HepG2 (cell line): ENCODE measurements around the gene EBF4. TPM values are rescaled to one million over a fixed set of nuclear protein-coding genes. Genes with fewer than 3 reads are reported as not detected.

Experiments used
- ATAC-seq: fragments of 200-7000 bp; cut with Tn5 transposase; 3 replicates; pipeline ENCODE4 v1.9.1; 2020; ENCODE audit warnings: mild to moderate bottlenecking, moderate library complexity
- BruUV-seq: library from RNA; stranded (reverse); fragments of 400-500 nt; replicated peaks from 2 replicates; lab custom pipeline; 2021; lab: Mats Ljungman, UMichigan
- CTCF ChIA-PET: fragments of 300-600 bp; formaldehyde crosslinking; extraction: SDS; loops from one replicate; lab custom pipeline; 2021; ENCODE audit warnings: low total read pairs, inconsistent platforms, low intra/inter-chr PET ratio; lab: Yijun Ruan, JAX
- POLR2A ChIA-PET: fragments of 350-600 bp; sonication (Branson Sonifier 250); formaldehyde crosslinking; loops from one replicate; lab custom pipeline; 2020; ENCODE audit warnings: antibody characterized with exemption, inconsistent platforms; lab: Yijun Ruan, JAX
- DNase-seq: peaks from one replicate; pipeline ENCODE4 v3.0.0-alpha.2; 2015; ENCODE audit warnings: low spot score
- FAIRE-seq: peaks from 3 replicates; lab custom pipeline; 2011; peaks lifted over from hg19 to GRCh38; lab: Jason Lieb, UNC
- H2AFZ ChIP-seq: one replicate; pipeline ENCODE4 v1.6.1; 2011; ENCODE audit warnings: low read length, inconsistent platforms
- H3K27ac ChIP-seq: fragments of 300-600 bp; 3 replicates; pipeline ENCODE4 v1.8.0; 2011; ENCODE audit warnings: mixed run types, mild to moderate bottlenecking, mixed read lengths, low read length, inconsistent platforms; ENCODE audit not compliant: insufficient read depth; ENCODE audit errors: extremely low read length
- H3K27me3 ChIP-seq, 2 experiments: fragments of 200-600 bp in 1 of 2; 2 replicates in 1 of 2; 3 replicates in 1 of 2; pipeline versions ENCODE4 v1.6.0 to v1.8.0; 2011; ENCODE audit warnings: low read length in 2 of 2, mild to moderate bottlenecking in 2 of 2, moderate library complexity in 2 of 2, inconsistent platforms in 1 of 2; ENCODE audit not compliant: insufficient read depth in 2 of 2, control insufficient read depth in 1 of 2
- H3K36me3 ChIP-seq, 2 experiments: fragments of 200-600 bp in 1 of 2; replicated peaks in 1 of 2; 2 replicates in 1 of 2; 3 replicates in 1 of 2; pipeline versions ENCODE4 v1.5.1 to v1.8.0; 2011; ENCODE audit warnings: low read length in 2 of 2, inconsistent platforms in 1 of 2; ENCODE audit not compliant: insufficient read depth in 2 of 2, control insufficient read depth in 1 of 2
- H3K4me1 ChIP-seq: 2 replicates; pipeline ENCODE4 v1.5.1; 2012; ENCODE audit warnings: low read length, inconsistent platforms; ENCODE audit not compliant: insufficient read depth
- H3K4me2 ChIP-seq: 2 replicates; pipeline ENCODE4 v1.6.0; 2011; ENCODE audit warnings: low read depth, low read length, inconsistent platforms
- H3K4me3 ChIP-seq, 3 experiments: fragments of 200-600 bp in 1 of 3; sonication (generic), shearing (Covaris generic) in 1 of 3; replicated peaks in 1 of 3; 2 replicates each; pipeline ENCODE4 v1.5.1; 2011 to 2016; ENCODE audit warnings: low read length in 3 of 3, inconsistent platforms in 2 of 3, low read depth in 2 of 3, mild to moderate bottlenecking in 2 of 3, control low read depth in 1 of 3, mixed read lengths in 1 of 3; ENCODE audit not compliant: insufficient read depth in 1 of 3
- H3K79me2 ChIP-seq: one replicate; pipeline ENCODE4 v1.6.1; 2011; ENCODE audit warnings: low read length, inconsistent platforms; ENCODE audit not compliant: insufficient read depth
- H3K9ac ChIP-seq: 2 replicates; pipeline ENCODE4 v1.6.0; 2011; ENCODE audit warnings: mild to moderate bottlenecking, low read depth, low read length, inconsistent platforms; ENCODE audit not compliant: insufficient read depth
- H3K9me3 ChIP-seq: 2 replicates; pipeline ENCODE4 v1.5.1; 2012; ENCODE audit warnings: mild to moderate bottlenecking, low read length
- H4K20me1 ChIP-seq: 2 replicates; pipeline ENCODE4 v1.6.0; 2011; ENCODE audit warnings: inconsistent platforms, mild to moderate bottlenecking, low read length, moderate library complexity; ENCODE audit not compliant: insufficient read depth
- AGO1 ChIP-seq: fragments of 200-400 bp; formaldehyde crosslinking; IDR thresholded peaks from 2 replicates; pipeline ENCODE4 v1.6.1; 2017; ENCODE audit warnings: mild to moderate bottlenecking, low read depth, low read length, moderate library complexity; ENCODE audit not compliant: poor library complexity, severe bottlenecking
- EZH2 ChIP-seq: conservative IDR thresholded peaks from 2 replicates; pipeline ENCODE4 v1.6.1; 2012; ENCODE audit warnings: mild to moderate bottlenecking, low read depth, low read length, moderate library complexity
- GFI1 ChIP-seq: sonication (generic); formaldehyde crosslinking; IDR thresholded peaks from 2 replicates; pipeline ENCODE4 v1.5.0; 2020; ENCODE audit warnings: missing genetic modification reagents, mild to moderate bottlenecking, borderline replicate concordance
- KDM5B ChIP-seq: sonication (generic); formaldehyde crosslinking; IDR thresholded peaks from 2 replicates; pipeline ENCODE4 v1.4.0; 2020; ENCODE audit warnings: missing genetic modification reagents, mild to moderate bottlenecking, borderline replicate concordance
- PHB2 ChIP-seq: fragments of 450-650 bp; IDR thresholded peaks from 2 replicates; pipeline ENCODE4 v1.6.1; 2018; ENCODE audit not compliant: partially characterized antibody
- RAD51 ChIP-seq: fragments of 450-650 bp; IDR thresholded peaks from 2 replicates; pipeline ENCODE4 v1.6.1; 2016; ENCODE audit warnings: borderline replicate concordance
- REXO4 ChIP-seq: sonication (generic); formaldehyde crosslinking; IDR thresholded peaks from 2 replicates; pipeline ENCODE4 v1.8.0; 2022; ENCODE audit warnings: missing genetic modification reagents, mild to moderate bottlenecking, borderline replicate concordance
- SP4 ChIP-seq: sonication (generic); formaldehyde crosslinking; IDR thresholded peaks from 2 replicates; pipeline ENCODE4 v1.8.1; 2023; ENCODE audit warnings: mild to moderate bottlenecking, missing genetic modification reagents
- TOPORS ChIP-seq: sonication (generic); formaldehyde crosslinking; IDR thresholded peaks from 2 replicates; pipeline ENCODE4 v1.8.0; 2023; ENCODE audit warnings: mild to moderate bottlenecking, missing genetic modification reagents
- ZNF207 ChIP-seq: fragments of 450-650 bp; IDR thresholded peaks from 2 replicates; pipeline ENCODE4 v1.6.1; 2016; ENCODE audit warnings: antibody characterized with exemption, borderline replicate concordance
- ZNF367 ChIP-seq: sonication (generic); formaldehyde crosslinking; IDR thresholded peaks from 2 replicates; pipeline ENCODE4 v1.4.0; 2020; ENCODE audit warnings: missing genetic modification reagents, borderline replicate concordance
- WGBS: methylation state at CpG from one replicate; pipeline ENCODE4 v1.1.6; 2017; ENCODE audit warnings: low lambda C conversion rate; 5-methylcytosine and 5-hydroxymethylcytosine counted together
- in situ Hi-C: cut with HindIII; loops from 2 replicates; pipeline ENCODE4 v1.10.0; 2017; ENCODE audit warnings: low pct_unique_long_range_greater_than_20kb; ENCODE audit not compliant: extremely low pct_ligation_motif_present
- intact Hi-C: fragments of 100-400 bp; cut with micrococcal nuclease; formaldehyde crosslinking; loops from one replicate; pipeline ENCODE4 v1.10.0; 2022; ENCODE audit not compliant: unreplicated experiment
- polyA plus RNA-seq, 8 experiments: library from polyadenylated mRNA; depleted of rRNA in 3 of 8; stranded (reverse) in 7 of 8; unstranded in 1 of 8; fragments of >200 nt; fragmentation: Illumina TruSeq in 4 of 8; extraction: Trizol in 4 of 8; gene quantifications; 2 replicates each; pipeline versions ENCODE4 v1.2.1 to v1.2.3, GENCODE V29; 2011 to 2016; ENCODE audit warnings: low read depth in 4 of 8, missing spikeins in 1 of 8, mixed read lengths in 1 of 8; ENCODE audit not compliant: insufficient read depth in 1 of 8
- total RNA-seq, 5 experiments: library from RNA; depleted of rRNA; stranded (reverse); fragments of >200 nt; fragmentation: Illumina TruSeq; extraction: Trizol; gene quantifications; 2 replicates each; pipeline ENCODE4 v1.2.3, GENCODE V29; 2016; ENCODE audit warnings: low read depth in 1 of 5
- TF ChIP-seq, protein P1 (sequence below): sonication (generic); formaldehyde crosslinking; IDR thresholded peaks from 2 replicates; pipeline ENCODE4 v1.4.0; 2020; ENCODE audit warnings: mild to moderate bottlenecking, missing genetic modification reagents
- TF ChIP-seq, protein P2 (sequence below): sonication (generic); formaldehyde crosslinking; IDR thresholded peaks from 2 replicates; pipeline ENCODE4 v1.8.1; 2023; ENCODE audit warnings: missing genetic modification reagents, mild to moderate bottlenecking, borderline replicate concordance
- TF ChIP-seq, protein P3 (sequence below): sonication (generic); formaldehyde crosslinking; IDR thresholded peaks from 2 replicates; pipeline ENCODE4 v1.5.0; 2020; ENCODE audit warnings: mild to moderate bottlenecking, missing genetic modification reagents, borderline replicate concordance

The EBF4 gene
- total and polyA plus RNA-seq, 2 of the 13 experiments (the other 11 are each of a cell fraction or from before 2014, with no cell fraction given): 0.84 to 2.2 TPM

DNA sequence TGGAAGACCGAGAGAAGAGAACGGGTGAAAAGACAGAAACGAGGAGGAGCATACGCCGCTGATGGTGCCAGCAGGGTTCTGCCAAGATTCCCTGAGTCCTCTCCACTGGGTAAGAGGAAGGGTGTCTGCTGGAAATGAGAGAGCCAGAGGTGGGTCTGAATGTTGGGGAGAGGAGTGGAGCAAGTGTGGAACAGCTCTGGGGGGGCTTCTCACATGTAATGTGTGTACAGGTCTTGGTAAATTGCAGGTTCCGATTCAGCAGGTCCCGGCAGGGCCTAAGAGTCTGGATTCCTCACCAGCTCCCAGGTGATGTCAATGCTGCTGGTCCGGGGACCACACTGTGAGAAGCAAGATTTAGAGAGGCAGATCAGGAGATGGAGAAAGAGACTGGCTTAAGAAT is 1.5 kb upstream of the EBF4 start:
- H4K20me1 ChIP-seq: peaks cover 6% of the 10 kb centered on the region; the same call in 1 of the 2 replicates
- no peak overlapping the region for H3K4me3 ChIP-seq
- BruUV-seq: no TSS peak
- no peak overlapping the region for H2AFZ ChIP-seq
- intact Hi-C loops: no loop called here
- in situ Hi-C loops: no loop called here
- DNase-seq: no peak
- CTCF ChIA-PET: no interaction called here
- H3K36me3 ChIP-seq: no peaks in the 10 kb centered on the region
- WGBS: 47% methylated on average over 8 of the region's 8 CpGs
- H3K4me2 ChIP-seq: no peak overlapping the region
- no peak for FAIRE-seq
- ATAC-seq: no peak
- no peak overlapping the region for H3K9ac ChIP-seq
- H3K9me3 ChIP-seq: no peaks in the 10 kb centered on the region
- H3K4me1 ChIP-seq: peaks cover 16% of the 10 kb centered on the region
- no peaks in the 10 kb centered on the region for H3K79me2 ChIP-seq
- POLR2A ChIA-PET: interaction anchor here (1.4 kb wide), 1 partner anchor 27 kb away, joined by 3 read pairs; the partner anchor contains the start of gene IDH3B
- TF ChIP-seq GFI1: no peak
- TF ChIP-seq, protein P1, sequence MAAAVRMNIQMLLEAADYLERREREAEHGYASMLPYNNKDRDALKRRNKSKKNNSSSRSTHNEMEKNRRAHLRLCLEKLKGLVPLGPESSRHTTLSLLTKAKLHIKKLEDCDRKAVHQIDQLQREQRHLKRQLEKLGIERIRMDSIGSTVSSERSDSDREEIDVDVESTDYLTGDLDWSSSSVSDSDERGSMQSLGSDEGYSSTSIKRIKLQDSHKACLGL: 0 out of 2 replicates have a peak, but pooled peaks have one; percentile 41
- TF ChIP-seq EZH2: 0 out of 2 replicates have a peak, but pooled peaks have one; percentile 62
- TF ChIP-seq KDM5B (CRISPR knock-in tag): 0 out of 2 replicates have a peak, but pooled peaks have one; percentile 42
- H3K27me3 ChIP-seq: peaks cover 29 to 88% of the 10 kb centered on the region in 2 experiments
- no peak overlapping the region for H3K27ac ChIP-seq

DNA sequence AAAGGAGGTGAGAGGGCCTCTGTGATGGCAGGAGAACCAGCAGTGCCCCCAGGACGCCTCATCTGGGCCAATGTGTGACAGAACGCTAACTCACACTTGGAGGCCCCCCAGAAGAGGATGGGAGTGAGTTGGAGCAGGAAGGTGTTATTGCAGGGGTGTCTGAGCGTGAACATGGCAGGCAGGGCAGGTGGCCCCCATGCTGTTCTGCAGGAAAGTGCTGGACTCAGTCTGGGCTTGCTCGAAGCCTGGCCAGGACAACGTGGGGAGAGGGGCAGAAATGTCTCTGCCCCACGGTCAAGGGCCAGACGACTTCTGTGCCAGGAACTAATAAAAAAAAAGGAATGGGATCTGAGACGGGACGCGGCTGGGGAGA is 931 bp upstream of the EBF4 start:
- no peaks in the 10 kb centered on the region for H3K36me3 ChIP-seq
- H3K9ac ChIP-seq: peak overlapping the region; percentile 40; the same call in 1 of the 2 replicates
- in situ Hi-C loops (no loop called here), intact Hi-C loops (no loop called here)
- H3K4me1 ChIP-seq: peaks cover 16% of the 10 kb centered on the region
- no peak overlapping the region for H2AFZ ChIP-seq
- H3K4me3 ChIP-seq: peak overlapping the region in 2 of 3 experiments; percentile 14 to 72; a peak in 3 of 6 replicates
- ATAC-seq: peak; percentile 14
- H3K4me2 ChIP-seq: peak overlapping the region; percentile 90
- CTCF ChIA-PET: no interaction called here
- H3K79me2 ChIP-seq: no peaks in the 10 kb centered on the region
- POLR2A ChIA-PET: interaction anchor here (1.0 to 1.4 kb wide), 2 partner anchors 28 to 39 kb away, joined by 3 to 4 read pairs; partner anchors contain the start of genes IDH3B and NOP56
- FAIRE-seq: no peak
- BruUV-seq: no TSS peak
- H4K20me1 ChIP-seq: peaks cover 6% of the 10 kb centered on the region; the same call in 1 of the 2 replicates
- H3K27ac ChIP-seq: no peak overlapping the region
- peaks cover 29 to 86% of the 10 kb centered on the region in 2 experiments for H3K27me3 ChIP-seq
- 20% methylated on average over 10 of the region's 10 CpGs for WGBS
- no peak for DNase-seq
- H3K9me3 ChIP-seq: no peaks in the 10 kb centered on the region
- TF ChIP-seq REXO4 (CRISPR knock-in tag) (no peak), AGO1 (peak; percentile 18), RAD51 (no peak), SP4 (CRISPR knock-in tag) (no peak), PHB2 (no peak), ZNF367 (CRISPR knock-in tag) (no peak), ZNF207 (no peak), TOPORS (CRISPR knock-in tag) (no peak)
- TF ChIP-seq, protein P2, sequence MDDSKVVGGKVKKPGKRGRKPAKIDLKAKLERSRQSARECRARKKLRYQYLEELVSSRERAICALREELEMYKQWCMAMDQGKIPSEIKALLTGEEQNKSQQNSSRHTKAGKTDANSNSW (CRISPR knock-in tag): no peak
- TF ChIP-seq, protein P3, sequence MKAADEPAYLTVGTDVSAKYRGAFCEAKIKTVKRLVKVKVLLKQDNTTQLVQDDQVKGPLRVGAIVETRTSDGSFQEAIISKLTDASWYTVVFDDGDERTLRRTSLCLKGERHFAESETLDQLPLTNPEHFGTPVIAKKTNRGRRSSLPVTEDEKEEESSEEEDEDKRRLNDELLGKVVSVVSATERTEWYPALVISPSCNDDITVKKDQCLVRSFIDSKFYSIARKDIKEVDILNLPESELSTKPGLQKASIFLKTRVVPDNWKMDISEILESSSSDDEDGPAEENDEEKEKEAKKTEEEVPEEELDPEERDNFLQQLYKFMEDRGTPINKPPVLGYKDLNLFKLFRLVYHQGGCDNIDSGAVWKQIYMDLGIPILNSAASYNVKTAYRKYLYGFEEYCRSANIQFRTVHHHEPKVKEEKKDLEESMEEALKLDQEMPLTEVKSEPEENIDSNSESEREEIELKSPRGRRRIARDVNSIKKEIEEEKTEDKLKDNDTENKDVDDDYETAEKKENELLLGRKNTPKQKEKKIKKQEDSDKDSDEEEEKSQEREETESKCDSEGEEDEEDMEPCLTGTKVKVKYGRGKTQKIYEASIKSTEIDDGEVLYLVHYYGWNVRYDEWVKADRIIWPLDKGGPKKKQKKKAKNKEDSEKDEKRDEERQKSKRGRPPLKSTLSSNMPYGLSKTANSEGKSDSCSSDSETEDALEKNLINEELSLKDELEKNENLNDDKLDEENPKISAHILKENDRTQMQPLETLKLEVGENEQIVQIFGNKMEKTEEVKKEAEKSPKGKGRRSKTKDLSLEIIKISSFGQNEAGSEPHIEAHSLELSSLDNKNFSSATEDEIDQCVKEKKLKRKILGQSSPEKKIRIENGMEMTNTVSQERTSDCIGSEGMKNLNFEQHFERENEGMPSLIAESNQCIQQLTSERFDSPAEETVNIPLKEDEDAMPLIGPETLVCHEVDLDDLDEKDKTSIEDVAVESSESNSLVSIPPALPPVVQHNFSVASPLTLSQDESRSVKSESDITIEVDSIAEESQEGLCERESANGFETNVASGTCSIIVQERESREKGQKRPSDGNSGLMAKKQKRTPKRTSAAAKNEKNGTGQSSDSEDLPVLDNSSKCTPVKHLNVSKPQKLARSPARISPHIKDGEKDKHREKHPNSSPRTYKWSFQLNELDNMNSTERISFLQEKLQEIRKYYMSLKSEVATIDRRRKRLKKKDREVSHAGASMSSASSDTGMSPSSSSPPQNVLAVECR (CRISPR knock-in tag): no peak
